Stimulated activated memory B cell treated with anti-CD40 and anti-IgM and Interleukin-4, amounts not matched to agents 10 μg/mL and 1 μg/mL and 100 μg/mL, for 72 hours (primary cell): Measurements from ENCODE around the gene RNF150.
A peak's percentile ranks its signal among the peaks of the same experiment; 100 is the strongest.

Experiments used
- ATAC-seq: fragments of 150-1000 bp; cut with Tn5 transposase; 2 replicates; pipeline ENCODE4 v1.10.0; 2021
- H3K27ac Mint-ChIP-seq: one replicate; pipeline ENCODE4 v1.8.0; 2022; ENCODE audit warnings: mild to moderate bottlenecking, mixed read lengths
- H3K27me3 Mint-ChIP-seq: one replicate; pipeline ENCODE4 v1.8.0; 2022; ENCODE audit warnings: mixed read lengths
- H3K36me3 Mint-ChIP-seq: one replicate; pipeline ENCODE4 v1.8.0; 2022; ENCODE audit warnings: mixed read lengths
- H3K4me1 Mint-ChIP-seq: one replicate; pipeline ENCODE4 v1.8.0; 2022; ENCODE audit warnings: mixed read lengths
- H3K4me3 Mint-ChIP-seq: one replicate; pipeline ENCODE4 v1.8.0; 2022; ENCODE audit warnings: mild to moderate bottlenecking, moderate library complexity, mixed read lengths
- H3K9me3 Mint-ChIP-seq: one replicate; pipeline ENCODE4 v1.8.0; 2022; ENCODE audit warnings: mixed read lengths

The RNF150 gene

GRCh38 chr4:140875746-140876452, 257.4 kb downstream of the RNF150 start:
- no peak overlapping the region for H3K27ac Mint-ChIP-seq
- peaks cover 7% of the 10 kb centered on the region for H3K9me3 Mint-ChIP-seq
- H3K4me3 Mint-ChIP-seq: no peak overlapping the region
- H3K27me3 Mint-ChIP-seq: peaks cover 9% of the 10 kb centered on the region
- no peaks in the 10 kb centered on the region for H3K4me1 Mint-ChIP-seq
- H3K36me3 Mint-ChIP-seq: peaks cover 14% of the 10 kb centered on the region
- ATAC-seq: no peak

GRCh38 chr4:140874056-140874455, 259.2 kb downstream of the RNF150 start:
- H3K4me3 Mint-ChIP-seq: no peak overlapping the region

DNA sequence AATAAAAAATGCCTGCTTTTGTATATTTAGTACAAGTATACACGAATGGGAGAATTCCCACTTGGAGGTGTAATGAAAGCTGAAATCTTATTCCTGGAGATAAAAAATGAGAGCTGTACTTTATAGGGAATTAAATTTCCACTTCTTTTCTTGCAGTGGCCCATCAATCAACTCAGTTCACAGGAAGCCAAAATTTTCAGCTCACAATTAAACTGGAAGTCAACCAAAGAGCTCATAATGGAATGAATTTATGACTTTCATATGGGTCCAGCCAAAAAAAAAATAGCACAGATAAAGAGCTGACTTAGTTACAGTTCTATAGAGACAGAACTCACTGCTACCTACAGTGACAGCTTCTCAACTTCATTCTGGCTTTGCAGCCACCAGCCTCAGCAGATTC, 261.9 kb downstream of the RNF150 start:
- Mint-ChIP-seq H3K27ac (no peak overlapping the region), H3K27me3 (peaks cover 10% of the 10 kb centered on the region), H3K36me3 (no peaks in the 10 kb centered on the region)

More at GRCh38 chr4:140874056-140874455, 259.2 kb downstream of the RNF150 start:
- Mint-ChIP-seq H3K4me1 (no peaks in the 10 kb centered on the region), H3K36me3 (peaks cover 1% of the 10 kb centered on the region), H3K27me3 (peaks cover 10% of the 10 kb centered on the region), H3K9me3 (peaks cover 3% of the 10 kb centered on the region), H3K27ac (no peak overlapping the region)
- ATAC-seq: no peak

GRCh38 chr4:140870427-140870826, 262.8 kb downstream of the RNF150 start:
- Mint-ChIP-seq H3K27ac (no peak overlapping the region), H3K4me3 (no peak overlapping the region), H3K9me3 (no peaks in the 10 kb centered on the region), H3K36me3 (no peaks in the 10 kb centered on the region), H3K27me3 (peaks cover 10% of the 10 kb centered on the region), H3K4me1 (no peaks in the 10 kb centered on the region)
- no peak for ATAC-seq

More for the DNA sequence above, 261.9 kb downstream of the RNF150 start:
- no peaks in the 10 kb centered on the region for H3K4me1 Mint-ChIP-seq
- no peak for ATAC-seq
- no peaks in the 10 kb centered on the region for H3K9me3 Mint-ChIP-seq
- no peak overlapping the region for H3K4me3 Mint-ChIP-seq

DNA sequence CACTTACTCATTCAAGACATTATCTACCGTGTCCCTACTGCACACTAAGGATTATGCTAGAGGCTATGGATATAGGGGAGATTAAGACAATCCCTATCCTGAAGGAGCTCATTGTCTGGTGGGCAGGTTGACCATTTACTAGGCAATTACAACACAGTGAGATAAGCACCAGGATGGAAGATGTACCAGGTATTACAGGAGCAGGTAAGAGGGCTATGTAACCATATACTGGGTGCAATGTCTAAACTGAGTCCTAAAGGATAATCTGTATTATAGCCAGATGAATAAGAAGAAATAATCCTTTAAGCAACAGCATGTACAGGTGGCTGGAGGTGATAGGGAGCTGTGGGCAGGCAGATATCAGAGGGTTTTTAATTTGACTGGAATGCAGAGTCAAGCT, 263.8 kb downstream of the RNF150 start:
- Mint-ChIP-seq H3K36me3 (no peaks in the 10 kb centered on the region), H3K4me3 (no peak overlapping the region), H3K4me1 (no peaks in the 10 kb centered on the region), H3K27ac (no peak overlapping the region), H3K27me3 (peaks cover 10% of the 10 kb centered on the region), H3K9me3 (no peaks in the 10 kb centered on the region)
- no peak for ATAC-seq

GRCh38 chr4:140867356-140867755, 265.9 kb downstream of the RNF150 start:
- ATAC-seq: no peak
- Mint-ChIP-seq H3K4me1 (peaks cover 12% of the 10 kb centered on the region), H3K27ac (no peak overlapping the region), H3K27me3 (peaks cover 10% of the 10 kb centered on the region), H3K4me3 (no peak overlapping the region), H3K9me3 (no peaks in the 10 kb centered on the region), H3K36me3 (no peaks in the 10 kb centered on the region)

- Mint-ChIP-seq H3K27ac (no peak overlapping the region), H3K27me3 (peaks cover 10% of the 10 kb centered on the region), H3K9me3 (no peaks in the 10 kb centered on the region), H3K4me3 (no peak overlapping the region), H3K4me1 (peaks cover 14% of the 10 kb centered on the region), H3K36me3 (no peaks in the 10 kb centered on the region)
- ATAC-seq: no peak
Observed at GRCh38 chr4:140866492-140867005, 266.7 kb downstream of the RNF150 start.

- Mint-ChIP-seq H3K36me3 (no peaks in the 10 kb centered on the region), H3K4me3 (no peak overlapping the region), H3K27me3 (peaks cover 4% of the 10 kb centered on the region), H3K9me3 (no peaks in the 10 kb centered on the region), H3K4me1 (peaks cover 17% of the 10 kb centered on the region), H3K27ac (no peak overlapping the region)
- no peak for ATAC-seq
Observed at GRCh38 chr4:140865253-140866217, 267.7 kb downstream of the RNF150 start.

DNA sequence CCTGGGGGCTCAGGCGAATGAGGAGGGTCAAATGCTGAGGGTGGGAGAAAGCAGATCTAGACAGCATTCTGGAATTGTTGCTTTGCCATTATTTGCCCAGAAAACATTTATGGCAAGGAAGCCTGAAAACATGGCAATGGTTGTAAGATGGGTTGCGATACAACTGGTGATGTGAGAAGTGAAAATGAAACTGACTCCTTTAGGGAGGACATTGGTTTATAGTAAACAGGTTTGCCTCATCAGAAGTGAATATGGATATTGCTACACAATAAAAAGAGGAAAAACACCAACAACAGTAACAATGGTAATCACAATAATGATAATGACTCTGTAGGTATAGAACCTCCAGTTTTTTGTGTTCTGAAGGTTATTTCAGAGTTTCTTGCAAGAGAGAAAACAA, 270.1 kb downstream of the RNF150 start:
- Mint-ChIP-seq H3K27me3 (no peaks in the 10 kb centered on the region), H3K9me3 (no peaks in the 10 kb centered on the region), H3K4me1 (peaks cover 17% of the 10 kb centered on the region), H3K36me3 (no peaks in the 10 kb centered on the region), H3K27ac (peak overlapping the region; percentile 8), H3K4me3 (peak overlapping the region; percentile 48)
- ATAC-seq: no peak

DNA sequence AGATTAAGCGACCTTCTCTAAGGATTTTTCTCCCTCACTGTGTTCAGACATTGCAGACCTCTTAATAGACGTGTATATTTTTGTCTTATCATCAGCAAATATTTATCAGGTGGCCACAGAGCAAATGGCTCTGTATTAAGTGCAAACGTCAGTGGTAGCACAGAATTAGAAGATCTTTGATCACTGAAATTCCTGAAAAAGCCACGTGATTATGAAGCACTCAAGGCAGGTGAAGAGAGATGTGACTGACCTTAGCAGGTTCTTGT, 271.2 kb downstream of the RNF150 start:
- Mint-ChIP-seq H3K4me3 (no peak overlapping the region), H3K36me3 (no peaks in the 10 kb centered on the region), H3K9me3 (no peaks in the 10 kb centered on the region), H3K27me3 (no peaks in the 10 kb centered on the region), H3K4me1 (peaks cover 17% of the 10 kb centered on the region), H3K27ac (no peak overlapping the region)
- no peak for ATAC-seq

DNA sequence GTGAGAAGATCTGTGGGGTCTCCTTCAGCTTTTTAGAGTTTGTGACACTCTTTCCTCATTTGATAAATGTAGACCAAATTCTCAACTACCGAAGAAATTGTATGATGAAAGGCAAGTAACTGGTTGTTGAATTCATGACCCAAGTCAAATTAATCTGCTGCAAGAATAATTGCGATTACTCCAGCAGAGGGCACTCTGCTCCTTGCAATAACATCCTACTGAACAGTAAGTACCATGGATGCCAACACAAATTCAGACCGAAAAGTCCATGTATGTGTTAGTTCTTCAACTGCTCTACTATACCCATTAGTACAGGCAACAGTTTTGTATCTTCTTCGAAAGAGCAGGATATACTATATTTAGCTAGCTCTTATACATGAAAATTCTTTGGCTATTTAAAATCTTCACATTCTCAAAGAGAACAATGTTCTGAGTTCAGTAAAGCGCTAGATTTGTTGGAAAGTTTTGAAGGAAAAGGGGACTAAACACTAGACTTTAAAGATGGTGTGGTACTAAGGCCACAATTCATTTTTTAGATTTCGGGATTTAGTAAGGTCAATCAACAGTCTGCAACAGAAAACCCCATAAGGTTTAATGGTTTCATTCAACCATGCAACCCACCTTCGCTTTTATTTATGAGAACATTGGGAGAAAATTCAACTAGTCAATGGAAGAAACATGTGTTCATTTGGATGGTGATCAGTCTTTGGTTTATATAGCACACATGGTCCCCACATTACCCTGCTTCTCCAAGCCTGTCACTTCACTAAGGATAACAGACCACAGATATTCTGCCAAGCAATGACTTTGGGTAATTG, 271.7 kb downstream of the RNF150 start:
- no peaks in the 10 kb centered on the region for H3K27me3 Mint-ChIP-seq
- ATAC-seq: peak; percentile 64
- no peaks in the 10 kb centered on the region for H3K36me3 Mint-ChIP-seq
- no peak overlapping the region for H3K4me3 Mint-ChIP-seq
- no peaks in the 10 kb centered on the region for H3K9me3 Mint-ChIP-seq
- no peak overlapping the region for H3K27ac Mint-ChIP-seq
- peaks cover 17% of the 10 kb centered on the region for H3K4me1 Mint-ChIP-seq

- H3K4me1 Mint-ChIP-seq: peaks cover 24% of the 10 kb centered on the region
- no peaks in the 10 kb centered on the region for H3K27me3 Mint-ChIP-seq
- H3K27ac Mint-ChIP-seq: no peak overlapping the region
- no peaks in the 10 kb centered on the region for H3K36me3 Mint-ChIP-seq
- H3K9me3 Mint-ChIP-seq: no peaks in the 10 kb centered on the region
- H3K4me3 Mint-ChIP-seq: no peak overlapping the region
- no peak for ATAC-seq
Observed at GRCh38 chr4:140858897-140859296, 274.4 kb downstream of the RNF150 start.

GRCh38 chr4:140857111-140857510, 276.2 kb downstream of the RNF150 start:
- Mint-ChIP-seq H3K27ac (no peak overlapping the region), H3K4me3 (no peak overlapping the region), H3K4me1 (peaks cover 12% of the 10 kb centered on the region), H3K9me3 (no peaks in the 10 kb centered on the region), H3K27me3 (no peaks in the 10 kb centered on the region), H3K36me3 (no peaks in the 10 kb centered on the region)
- no peak for ATAC-seq

GRCh38 chr4:140856621-140857062, 276.6 kb downstream of the RNF150 start:
- ATAC-seq: no peak
- Mint-ChIP-seq H3K9me3 (no peaks in the 10 kb centered on the region), H3K27ac (no peak overlapping the region), H3K27me3 (no peaks in the 10 kb centered on the region), H3K4me3 (no peak overlapping the region), H3K36me3 (no peaks in the 10 kb centered on the region), H3K4me1 (peaks cover 11% of the 10 kb centered on the region)

- no peak overlapping the region for H3K27ac Mint-ChIP-seq
- H3K27me3 Mint-ChIP-seq: no peaks in the 10 kb centered on the region
- H3K4me1 Mint-ChIP-seq: peaks cover 23% of the 10 kb centered on the region
- no peaks in the 10 kb centered on the region for H3K9me3 Mint-ChIP-seq
- no peak overlapping the region for H3K4me3 Mint-ChIP-seq
- H3K36me3 Mint-ChIP-seq: no peaks in the 10 kb centered on the region
- no peak for ATAC-seq
Observed at GRCh38 chr4:140854168-140854567, 279.1 kb downstream of the RNF150 start.
